ENCODE data around the gene ACOX3. TPM values are rescaled to one million over a fixed set of nuclear protein-coding genes. Genes with fewer than 3 reads are reported as not detected.

Gene ACOX3
- total and polyA plus RNA-seq, 2 of the 8 experiments (the other 6 are each of a cell fraction or from before 2014, with no cell fraction given): 2.5 to 9.9 TPM

DNA sequence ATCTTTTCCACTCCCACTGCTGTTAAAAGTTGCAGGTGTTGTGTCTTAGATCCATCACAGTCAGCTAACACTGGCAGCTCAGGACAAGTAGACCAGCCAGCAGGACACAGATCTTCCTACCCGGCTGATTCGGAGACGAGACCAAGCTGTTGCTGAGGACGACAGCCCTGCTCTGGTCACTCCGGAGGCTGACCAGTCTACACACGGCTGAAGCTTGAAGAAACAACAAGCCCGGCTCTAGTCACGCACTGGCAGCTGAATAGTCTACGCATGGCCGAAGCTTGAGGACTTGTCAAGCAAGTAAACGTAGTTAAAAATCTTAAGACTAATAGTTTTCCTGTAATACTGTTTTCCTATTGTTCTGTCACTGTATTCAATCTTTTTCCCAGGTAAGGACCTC, 1.8 kb downstream of the ACOX3 start:
- no peaks in the 10 kb centered on the region for H3K9me3 ChIP-seq (ENCODE audit: insufficient read depth in 2 of 2, low read depth in 1 of 2, low read length in 1 of 2)
- H3K36me3 ChIP-seq (ENCODE audit: control insufficient read depth in 2 of 4, insufficient read depth in 4 of 4, low read length in 3 of 4): no peaks in the 10 kb centered on the region
- no peaks in the 10 kb centered on the region for H3K27me3 ChIP-seq (replicated peaks in 1 of 4; ENCODE audit: control insufficient read depth in 3 of 4, extremely low read depth in 1 of 4, insufficient read depth in 3 of 4, low read length in 3 of 4)
- H4K91ac ChIP-seq (replicated peaks; ENCODE audit: insufficient read length, low read length): no peak overlapping the region
- H3K14ac ChIP-seq (ENCODE audit: insufficient read length): no peak overlapping the region
- no peak overlapping the region for H3K27ac ChIP-seq (ENCODE audit: low read depth, low read length)
- no peak overlapping the region for H3K23ac ChIP-seq (ENCODE audit: insufficient read length)
- H3K79me1 ChIP-seq (ENCODE audit: low read depth, low read length): peaks cover 2% of the 10 kb centered on the region
- no peak overlapping the region for H3K18ac ChIP-seq (ENCODE audit: extremely low read depth, low read length)
- no peak overlapping the region for H4K5ac ChIP-seq (ENCODE audit: insufficient read length, low read depth, low read length)
- CTCF ChIA-PET (ENCODE audit: partially characterized antibody): interaction anchor here (1.1 to 2.4 kb wide), 4 partner anchors 10 to 169 kb away, joined by 3 to 9 read pairs (median 4); no protein-coding TSS in a partner anchor
- no peak overlapping the region for H3K9ac ChIP-seq (replicated peaks in 1 of 4; ENCODE audit: extremely low read depth in 1 of 4, low read depth in 3 of 4, low read length in 3 of 4)
- peaks cover 12 to 28% of the 10 kb centered on the region in 2 experiments for H3K79me2 ChIP-seq (ENCODE audit: control insufficient read depth in 1 of 2, insufficient read depth in 2 of 2, low read length in 2 of 2)
- POLR2A ChIA-PET (ENCODE audit: partially characterized antibody): no interaction called here
- DNase-seq (ENCODE audit: low read depth in 1 of 2, low spot score in 2 of 2) (no peak), FAIRE-seq (no peak)
- H3K4me1 ChIP-seq (replicated peaks in 1 of 4; ENCODE audit: control insufficient read depth in 3 of 4, insufficient read depth in 4 of 4, low read length in 3 of 4): peaks cover 3 to 22% (median 4%) of the 10 kb centered on the region in 4 experiments; a peak in 6 of 7 replicates
- H2BK12ac ChIP-seq (ENCODE audit: low read depth, low read length): no peak overlapping the region
- H3K56ac ChIP-seq (replicated peaks; ENCODE audit: insufficient read length, low read depth, low read length): no peak overlapping the region
- H2BK15ac ChIP-seq (ENCODE audit: low read length): no peak overlapping the region
- peaks cover 2 to 4% of the 10 kb centered on the region in 2 experiments for H4K20me1 ChIP-seq (replicated peaks in 1 of 2; ENCODE audit: control insufficient read depth in 1 of 2, insufficient read depth in 2 of 2, low read length in 2 of 2)
- H2BK20ac ChIP-seq (ENCODE audit: low read length): no peak overlapping the region
- H3K23me2 ChIP-seq (ENCODE audit: low read depth, low read length): peaks cover 10% of the 10 kb centered on the region
- H3K4me3 ChIP-seq (ENCODE audit: extremely low read depth in 1 of 4, insufficient read depth in 2 of 4, low read depth in 3 of 4, low read length in 4 of 4): no peak overlapping the region
- no peak overlapping the region for H2BK120ac ChIP-seq (replicated peaks; ENCODE audit: low read depth, low read length)
- no peak for TF ChIP-seq TAF7 (optimal IDR thresholded peaks at IDR 0.05; ENCODE audit: borderline replicate concordance, low read depth, low read length)
- no peak for TF ChIP-seq SUZ12 (IDR thresholded peaks at IDR 0.05; ENCODE audit: low read length)
- TF ChIP-seq, protein P1, sequence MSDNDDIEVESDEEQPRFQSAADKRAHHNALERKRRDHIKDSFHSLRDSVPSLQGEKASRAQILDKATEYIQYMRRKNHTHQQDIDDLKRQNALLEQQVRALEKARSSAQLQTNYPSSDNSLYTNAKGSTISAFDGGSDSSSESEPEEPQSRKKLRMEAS (IDR thresholded peaks at IDR 0.05): no peak
- no peak for TF ChIP-seq NRF1 (IDR thresholded peaks at IDR 0.05; ENCODE audit: low read depth, low read length)
- no peak for TF ChIP-seq BCL11A (IDR thresholded peaks at IDR 0.05; ENCODE audit: low read depth in 2 of 2, low read length in 2 of 2)
- H3K4me2 ChIP-seq (ENCODE audit: insufficient read depth in 1 of 2, low read depth in 2 of 2, low read length in 2 of 2): no peak overlapping the region
- H2AFZ ChIP-seq (ENCODE audit: low read length): no peak overlapping the region
- 93% methylated on average over 11 of the region's 11 CpGs; no CpG with 5 or more reads in 1 of the 2 experiments for WGBS, 2 experiments (ENCODE audit: extremely low coverage in 1 of 2, insufficient coverage in 1 of 2, insufficient read length in 1 of 2, insufficient replicate concordance in 2 of 2, low coverage in 1 of 2, low lambda C conversion rate in 2 of 2, missing lambda C conversion rate in 1 of 2)
- H3K4ac ChIP-seq (replicated peaks; ENCODE audit: insufficient read length, low read depth, low read length): no peak overlapping the region
- no peak overlapping the region for H2BK5ac ChIP-seq (ENCODE audit: low read depth, low read length)
- H4K8ac ChIP-seq (ENCODE audit: extremely low read depth, insufficient read depth, low read length): no peak overlapping the region
- H2AK5ac ChIP-seq (ENCODE audit: low read depth, low read length): no peak overlapping the region
